HG03039 (cell line): ENCODE measurements around the gene SNCG.
"Not testable (repeated sequence)": the region's sequence is repeated elsewhere in the genome, so short reads cannot be mapped to it uniquely, and the experiment has no call there.

ENCODE experiments used
- ATAC-seq: cut with Tn5 transposase; IDR thresholded peaks from one replicate; pipeline ENCODE4 v1.9.1; 2021; ENCODE audit warnings: mild to moderate bottlenecking, moderate library complexity; ENCODE audit not compliant: unreplicated experiment

The SNCG gene

GRCh38 chr10:86972613-86973380, 14.4 kb downstream of the SNCG start:
- ATAC-seq, result no peak

- ATAC-seq, result no peak
Measured at GRCh38 chr10:86974484-86974883, 16.1 kb downstream of the SNCG start.

- no peak for ATAC-seq
Measured at GRCh38 chr10:86976362-86977056, 18.1 kb downstream of the SNCG start.

GRCh38 chr10:86978457-86978856, 20.1 kb downstream of the SNCG start:
- ATAC-seq, result not testable (repeated sequence)

GRCh38 chr10:86979296-86979818, 21.0 kb downstream of the SNCG start:
- ATAC-seq, result no peak

GRCh38 chr10:86979977-86980448, 21.6 kb downstream of the SNCG start:
- no peak for ATAC-seq

GRCh38 chr10:86981020-86981419, 22.6 kb downstream of the SNCG start:
- ATAC-seq, result not testable (repeated sequence)

- ATAC-seq, result no peak
Measured at GRCh38 chr10:86981716-86982115, 23.3 kb downstream of the SNCG start.

- ATAC-seq, result not testable (repeated sequence)
Measured at GRCh38 chr10:86984498-86984897, 26.1 kb downstream of the SNCG start.

GRCh38 chr10:86988520-86988919, 30.1 kb downstream of the SNCG start:
- ATAC-seq, result no peak

- not testable (repeated sequence) for ATAC-seq
Measured at GRCh38 chr10:86991362-86991761, 33.0 kb downstream of the SNCG start.

- ATAC-seq, result no peak
Measured at GRCh38 chr10:86992456-86992855, 34.1 kb downstream of the SNCG start.

GRCh38 chr10:86992929-86993328, 34.5 kb downstream of the SNCG start:
- ATAC-seq, result no peak

- ATAC-seq, result not testable (repeated sequence)
Measured at GRCh38 chr10:86999802-87000403, 41.5 kb downstream of the SNCG start.

GRCh38 chr10:87000491-87000890, 42.1 kb downstream of the SNCG start:
- ATAC-seq, result no peak

GRCh38 chr10:87007124-87007523, 48.7 kb downstream of the SNCG start:
- ATAC-seq, result not testable (repeated sequence)

- not testable (repeated sequence) for ATAC-seq
Measured at GRCh38 chr10:87007674-87008073, 49.3 kb downstream of the SNCG start.

- ATAC-seq, result not testable (repeated sequence)
Measured at GRCh38 chr10:87008303-87008702, 49.9 kb downstream of the SNCG start.

- ATAC-seq, result not testable (repeated sequence)
Measured at GRCh38 chr10:87009134-87009696, 50.8 kb downstream of the SNCG start.
